Measurements from ENCODE around the gene OSBPL2. TPM values are rescaled to one million over a fixed set of nuclear protein-coding genes. Genes with fewer than 3 reads are reported as not detected.
A peak's percentile ranks its signal among the peaks of the same experiment; 100 is the strongest.

Gene OSBPL2
- total and polyA plus RNA-seq, 3 donors from 2014 or later = 48.5 to 57.2 (median 49.8) TPM

DNA sequence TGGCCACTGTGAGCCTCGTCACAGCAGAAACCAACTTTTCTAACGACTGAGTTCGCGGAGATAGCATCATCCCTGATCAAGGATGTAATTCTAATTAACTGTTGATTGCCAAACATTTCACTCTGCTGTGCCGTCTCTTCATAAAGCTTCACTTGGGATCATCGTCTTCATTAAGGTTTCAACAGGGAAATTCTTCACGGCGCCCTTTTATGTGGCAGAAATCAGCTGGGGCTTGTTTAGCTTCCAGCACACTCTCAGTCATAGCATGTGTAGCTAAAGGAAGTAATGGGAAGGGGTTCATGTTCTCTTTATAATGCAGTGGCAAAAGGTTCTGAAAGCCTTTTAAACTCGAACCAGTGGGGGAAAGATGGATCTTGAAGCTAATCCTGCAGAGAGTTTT lies 55.6 kb downstream of the OSBPL2 start:
- no peak for DNase-seq
- Histone ChIP-seq H3K27ac (no peak overlapping the region), H3K9me3 (no peaks in the 10 kb centered on the region), H3K4me3 (no peak overlapping the region), H3K36me3 (ENCODE audit: low read depth, missing control alignments) (no peaks in the 10 kb centered on the region), H3K4me1 (peaks cover 28% of the 10 kb centered on the region), H3K27me3 (no peaks in the 10 kb centered on the region)
- TF ChIP-seq POLR2A (IDR thresholded peaks at IDR 0.05) = no peak
- TF ChIP-seq, protein P1, sequence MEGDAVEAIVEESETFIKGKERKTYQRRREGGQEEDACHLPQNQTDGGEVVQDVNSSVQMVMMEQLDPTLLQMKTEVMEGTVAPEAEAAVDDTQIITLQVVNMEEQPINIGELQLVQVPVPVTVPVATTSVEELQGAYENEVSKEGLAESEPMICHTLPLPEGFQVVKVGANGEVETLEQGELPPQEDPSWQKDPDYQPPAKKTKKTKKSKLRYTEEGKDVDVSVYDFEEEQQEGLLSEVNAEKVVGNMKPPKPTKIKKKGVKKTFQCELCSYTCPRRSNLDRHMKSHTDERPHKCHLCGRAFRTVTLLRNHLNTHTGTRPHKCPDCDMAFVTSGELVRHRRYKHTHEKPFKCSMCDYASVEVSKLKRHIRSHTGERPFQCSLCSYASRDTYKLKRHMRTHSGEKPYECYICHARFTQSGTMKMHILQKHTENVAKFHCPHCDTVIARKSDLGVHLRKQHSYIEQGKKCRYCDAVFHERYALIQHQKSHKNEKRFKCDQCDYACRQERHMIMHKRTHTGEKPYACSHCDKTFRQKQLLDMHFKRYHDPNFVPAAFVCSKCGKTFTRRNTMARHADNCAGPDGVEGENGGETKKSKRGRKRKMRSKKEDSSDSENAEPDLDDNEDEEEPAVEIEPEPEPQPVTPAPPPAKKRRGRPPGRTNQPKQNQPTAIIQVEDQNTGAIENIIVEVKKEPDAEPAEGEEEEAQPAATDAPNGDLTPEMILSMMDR (IDR thresholded peaks at IDR 0.05) = no peak
- WGBS, 2 donors = 80 to 83% methylated on average over 9 of the region's 9 CpGs
- intact Hi-C loops (cut with DNase I; ENCODE audit: low total_unique reads) = no loop called here

GRCh38 chr20:62294516-62294915 lies 56.2 kb downstream of the OSBPL2 start:
- no peaks in the 10 kb centered on the region for H3K27me3 ChIP-seq
- H3K36me3 ChIP-seq (ENCODE audit: low read depth, missing control alignments) = no peaks in the 10 kb centered on the region
- intact Hi-C loops (cut with DNase I; ENCODE audit: low total_unique reads) = no loop called here
- TF ChIP-seq POLR2A (IDR thresholded peaks at IDR 0.05) = no peak
- TF ChIP-seq, protein P1 (IDR thresholded peaks at IDR 0.05) = no peak
- H3K9me3 ChIP-seq = no peaks in the 10 kb centered on the region
- no peak for DNase-seq
- H3K4me3 ChIP-seq = no peak overlapping the region
- H3K27ac ChIP-seq = no peak overlapping the region
- 91 to 96% methylated on average over 17 of the region's 17 CpGs for WGBS, 2 donors
- H3K4me1 ChIP-seq = peaks cover 28% of the 10 kb centered on the region

DNA sequence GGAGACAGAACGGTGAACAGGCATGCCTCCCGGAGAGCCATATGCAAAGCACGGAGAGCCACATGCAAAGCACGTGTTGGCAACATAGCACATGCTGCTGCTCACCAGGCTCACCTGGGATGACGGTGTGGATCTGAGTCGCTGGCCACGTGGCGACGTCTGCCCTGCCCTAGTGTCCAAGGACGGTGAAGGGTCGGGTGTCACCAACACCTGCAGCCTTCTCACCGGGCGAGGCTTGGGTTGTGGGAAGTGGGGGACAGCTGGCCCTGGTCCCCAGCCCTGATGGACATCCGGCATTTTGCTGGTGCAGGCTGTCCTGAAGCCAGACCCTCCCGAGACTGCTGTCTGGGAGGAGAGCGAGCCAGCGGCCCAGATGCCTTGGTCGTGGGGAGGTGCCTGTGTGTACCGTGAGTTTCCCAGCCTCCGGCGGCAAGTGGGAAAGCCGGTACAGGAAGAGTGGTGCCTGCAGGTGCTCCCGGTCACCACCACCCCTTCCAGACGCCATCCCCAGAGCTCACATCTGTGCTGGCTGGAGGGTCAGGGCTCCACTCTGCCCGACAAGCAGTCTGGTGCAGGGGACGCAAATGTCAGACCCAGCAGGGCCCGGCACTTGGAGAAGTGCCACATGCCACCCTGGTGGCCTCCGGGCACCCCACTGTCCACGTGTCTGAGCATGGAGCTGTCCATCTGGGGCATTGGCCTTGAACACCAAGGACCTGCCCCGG lies 58.6 kb downstream of the OSBPL2 start:
- 60 to 78% methylated on average over 11 to 29 of the region's 30 CpGs for WGBS, 2 donors
- Histone ChIP-seq H3K4me1 (peaks cover 38% of the 10 kb centered on the region), H3K27me3 (no peaks in the 10 kb centered on the region), H3K4me3 (no peak overlapping the region), H3K27ac (peak overlapping the region; percentile 6 to 53), H3K9me3 (no peaks in the 10 kb centered on the region), H3K36me3 (ENCODE audit: low read depth, missing control alignments) (no peaks in the 10 kb centered on the region)
- DNase-seq = peak; percentile 78
- intact Hi-C loops (cut with DNase I; ENCODE audit: low total_unique reads) = no loop called here
- no peak for TF ChIP-seq POLR2A (IDR thresholded peaks at IDR 0.05)
- TF ChIP-seq, protein P1 (IDR thresholded peaks at IDR 0.05) = no peak

DNA sequence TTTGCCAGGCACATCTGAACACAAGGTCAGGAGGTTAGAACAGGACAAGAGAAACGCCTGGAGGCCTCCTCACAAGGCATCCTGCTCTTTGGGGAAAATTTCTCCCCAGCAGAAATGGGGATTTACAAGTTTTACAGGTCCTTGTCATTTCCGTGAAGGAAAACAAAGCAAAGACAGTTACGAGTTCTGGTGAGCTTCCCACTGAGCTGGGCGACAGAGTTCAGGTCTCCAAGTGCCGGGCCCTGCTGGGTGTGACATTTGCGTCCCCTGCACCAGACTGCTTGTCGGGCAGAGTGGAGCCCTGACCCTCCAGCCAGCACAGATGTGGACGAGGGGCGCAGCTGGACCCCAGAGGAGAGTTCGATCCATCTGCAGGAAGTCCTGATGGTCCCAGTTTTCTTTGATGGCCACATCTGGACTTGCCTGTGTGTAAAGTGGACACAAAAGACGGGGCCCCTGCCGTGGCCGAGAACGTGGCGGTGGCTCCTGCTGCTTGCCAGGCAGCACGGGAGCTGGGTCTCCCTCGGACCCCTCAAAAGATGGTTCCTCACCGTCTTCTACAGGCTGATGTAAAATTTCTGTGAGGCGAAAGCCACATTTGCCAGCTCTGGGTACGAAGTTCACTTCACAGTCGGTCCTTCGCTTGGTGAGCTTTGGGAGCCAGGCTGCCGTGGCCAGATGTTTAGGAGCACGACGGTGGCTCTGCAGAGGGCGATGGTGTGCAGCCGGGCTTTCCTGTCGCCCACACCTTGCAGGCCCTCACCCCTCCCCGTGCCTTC lies 59.3 kb downstream of the OSBPL2 start:
- Histone ChIP-seq H3K9me3 (no peaks in the 10 kb centered on the region), H3K36me3 (ENCODE audit: low read depth, missing control alignments) (no peaks in the 10 kb centered on the region), H3K4me1 (peaks cover 38% of the 10 kb centered on the region), H3K4me3 (no peak overlapping the region), H3K27me3 (no peaks in the 10 kb centered on the region), H3K27ac (peak overlapping the region; percentile 6 to 53)
- WGBS, 2 donors = 68 to 88% methylated on average over 20 to 28 of the region's 29 CpGs
- intact Hi-C loops (cut with DNase I; ENCODE audit: low total_unique reads) = no loop called here
- DNase-seq = no peak
- TF ChIP-seq, protein P1 (IDR thresholded peaks at IDR 0.05) = no peak
- no peak for TF ChIP-seq POLR2A (IDR thresholded peaks at IDR 0.05)

Measured in testis (tissue), 3 donors.